IMR-90 (cell line): ENCODE measurements around the gene VTCN1.

Experiments used
- CEBPB ChIP-seq: IDR thresholded peaks from 2 replicates; pipeline ENCODE4 v1.6.1; 2012; ENCODE audit warnings: low read depth, low read length, improper control_type of control experiment
- CTCF ChIP-seq: conservative IDR thresholded peaks from 2 replicates; pipeline ENCODE4 v1.5.1; 2012; ENCODE audit warnings: mild to moderate bottlenecking, low read depth, low read length, improper control_type of control experiment
- ELK1 ChIP-seq: fragments of 150-350 bp; IDR thresholded peaks from 2 replicates; pipeline ENCODE4 v1.6.1; 2016; ENCODE audit warnings: low read depth, mild to moderate bottlenecking, low read length, moderate library complexity, borderline replicate concordance
- POLR2A ChIP-seq: IDR thresholded peaks from 2 replicates; pipeline ENCODE4 v1.6.1; 2012; ENCODE audit warnings: mild to moderate bottlenecking, low read depth, low read length
- RAD21 ChIP-seq: IDR thresholded peaks from 2 replicates; pipeline ENCODE4 v1.6.1; 2012; ENCODE audit warnings: low read length, improper control_type of control experiment
- SMC3 ChIP-seq: fragments of 150-350 bp; IDR thresholded peaks from 2 replicates; pipeline ENCODE4 v1.6.1; 2016; ENCODE audit warnings: low read depth, mild to moderate bottlenecking, antibody characterized with exemption, low read length, moderate library complexity

GRCh38 chr1:117208580-117208979 is 2.1 kb downstream of the VTCN1 start:
- TF ChIP-seq SMC3 (no peak), CTCF (no peak), CEBPB (no peak), POLR2A (no peak), RAD21 (no peak), ELK1 (no peak)
